ENCODE data around the gene CACNB2.

Gene CACNB2

DNA sequence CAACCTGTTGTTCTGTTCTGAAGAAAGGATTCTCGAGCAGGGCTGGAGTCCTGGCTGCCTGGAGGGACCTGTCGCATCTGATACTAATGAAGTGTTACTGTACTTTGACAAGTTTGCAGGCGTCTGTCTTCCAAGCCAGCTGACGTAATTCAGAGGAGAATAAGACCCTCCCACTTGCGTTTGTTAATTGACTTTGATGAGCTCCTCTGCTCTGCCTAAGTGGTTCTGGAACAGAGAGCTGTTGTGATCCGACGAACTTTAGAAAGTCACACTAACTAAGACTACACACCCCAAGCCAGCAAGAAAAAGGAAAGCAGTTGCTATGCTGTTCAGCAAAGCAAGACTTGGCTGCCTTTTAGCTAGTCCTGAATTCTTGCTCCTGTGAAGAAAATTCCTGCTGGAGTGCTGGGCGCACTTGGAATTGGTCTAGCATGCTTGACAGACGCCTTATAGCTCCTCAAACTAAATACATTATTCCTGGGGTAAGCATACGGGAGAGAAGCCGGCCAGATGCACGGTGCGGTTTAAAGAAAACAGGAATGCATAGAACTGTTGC is 200.3 kb downstream of the CACNB2 start:
- DNase-seq (ENCODE audit: low read depth): no peak

DNA sequence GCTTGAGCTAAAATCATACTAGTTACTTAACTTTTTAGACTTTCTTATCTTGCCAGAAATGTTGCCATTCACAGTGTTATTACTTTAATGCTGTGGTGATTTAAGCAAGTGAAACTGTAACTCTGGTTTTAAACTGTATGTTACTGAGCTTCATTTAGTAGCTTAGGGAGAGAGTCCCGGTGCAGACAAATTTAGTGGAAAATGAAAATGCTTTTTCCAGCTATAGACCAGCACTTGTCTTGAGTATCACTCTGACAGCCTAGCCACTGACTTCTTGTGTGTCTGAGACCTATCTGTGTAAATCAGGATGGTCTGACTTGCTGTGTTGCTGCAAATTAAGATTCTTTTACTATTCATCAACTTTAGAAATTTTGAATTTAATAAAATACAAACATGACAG is 200.8 kb downstream of the CACNB2 start:
- DNase-seq (ENCODE audit: low read depth): no peak

DNA sequence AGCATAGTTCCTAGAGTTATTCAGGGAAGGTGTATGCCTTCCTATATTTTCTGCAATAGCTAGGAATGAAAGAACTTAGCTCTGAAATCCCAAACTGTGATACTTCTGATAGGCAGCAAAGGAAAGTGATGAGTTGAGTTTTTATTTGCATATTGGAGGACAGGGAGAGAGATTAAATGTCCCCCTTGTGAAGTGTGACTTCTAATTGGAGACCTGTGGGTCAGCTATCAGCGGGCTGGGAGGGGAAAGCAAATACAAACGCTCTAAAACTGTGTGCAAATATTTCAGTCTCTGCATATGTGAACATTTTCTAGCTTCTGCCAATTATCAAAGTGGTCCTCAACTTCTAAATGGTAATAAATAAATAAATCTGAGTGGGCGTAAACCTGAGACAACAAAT is 203.3 kb downstream of the CACNB2 start:
- DNase-seq (ENCODE audit: low read depth): no peak

DNA sequence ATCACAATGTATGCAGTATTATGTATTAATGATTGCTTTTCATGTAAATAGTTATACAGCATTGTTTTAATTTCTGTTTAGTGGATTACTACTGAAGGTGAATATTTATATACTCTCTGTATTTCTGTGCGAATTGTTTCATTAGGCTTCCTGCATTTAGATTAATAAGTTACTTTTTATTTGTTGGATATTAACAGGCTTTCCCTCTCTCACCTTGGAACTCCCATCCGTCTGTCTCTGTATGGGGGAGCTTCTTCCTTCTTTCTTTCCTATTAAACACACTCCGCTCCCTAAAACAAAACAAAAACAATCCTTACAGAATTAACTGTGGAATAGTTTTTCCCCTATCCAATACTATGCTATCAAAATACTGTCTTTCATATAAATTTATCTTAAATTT is 205.1 kb downstream of the CACNB2 start:
- no peak for DNase-seq (ENCODE audit: low read depth)

DNA sequence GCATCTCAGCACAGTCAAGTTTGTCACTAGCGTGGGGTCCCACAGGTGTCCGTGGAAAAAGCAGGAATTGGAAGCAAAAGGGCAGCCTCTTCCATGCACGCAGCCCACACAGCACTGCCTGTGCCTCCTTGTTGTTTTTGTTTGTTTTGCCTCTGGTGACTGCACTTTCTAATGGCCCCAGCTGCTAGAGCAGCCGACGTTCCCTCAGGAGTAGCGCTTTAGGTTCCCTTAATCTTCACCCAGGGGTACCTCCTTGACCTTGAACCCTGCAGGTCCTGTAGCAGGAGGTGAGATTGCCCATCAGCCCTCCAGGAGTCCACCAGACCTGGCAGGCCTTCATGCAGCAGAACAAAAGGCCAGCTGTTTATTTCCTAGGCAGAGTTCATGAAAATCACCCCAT is 210.1 kb downstream of the CACNB2 start:
- DNase-seq (ENCODE audit: low read depth): no peak

DNA sequence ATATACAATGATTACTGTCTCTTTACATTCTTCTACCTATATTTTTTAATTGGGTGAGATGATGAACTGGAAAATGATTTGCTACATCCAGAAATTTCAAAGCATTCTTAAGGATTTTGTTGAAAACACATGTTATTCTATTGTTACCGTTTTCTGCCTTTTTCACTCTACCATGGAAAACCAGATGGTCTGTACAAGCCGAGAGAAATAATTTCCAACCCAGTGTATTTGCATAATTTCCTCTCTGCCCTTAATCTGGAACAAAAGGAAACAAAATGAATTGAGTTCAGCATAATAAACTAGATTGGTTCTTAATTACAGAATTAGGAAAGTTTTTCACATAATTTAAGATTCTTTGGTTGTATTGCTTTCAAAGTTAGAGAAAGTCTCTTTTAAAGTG is 211.2 kb downstream of the CACNB2 start:
- no peak for DNase-seq (ENCODE audit: low read depth)

DNA sequence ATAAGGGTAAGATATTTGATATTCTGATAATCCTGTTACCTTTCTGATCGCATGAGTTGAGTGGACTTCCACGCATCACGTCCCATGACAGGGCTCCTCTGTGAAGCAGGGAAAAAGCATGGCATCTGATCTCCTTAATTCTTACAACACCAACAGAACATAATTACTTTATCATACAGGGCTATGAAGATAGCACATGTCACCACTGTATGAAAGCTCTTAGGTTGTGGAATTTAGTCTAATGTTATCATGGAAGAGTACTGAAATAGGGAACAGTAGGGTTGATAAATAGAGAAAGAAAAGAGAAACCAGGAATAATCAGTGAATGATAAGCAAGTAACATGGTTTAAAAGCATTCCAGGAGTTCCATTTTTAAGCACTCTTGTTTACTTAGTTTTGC is 212.0 kb downstream of the CACNB2 start:
- DNase-seq (ENCODE audit: low read depth): no peak

DNA sequence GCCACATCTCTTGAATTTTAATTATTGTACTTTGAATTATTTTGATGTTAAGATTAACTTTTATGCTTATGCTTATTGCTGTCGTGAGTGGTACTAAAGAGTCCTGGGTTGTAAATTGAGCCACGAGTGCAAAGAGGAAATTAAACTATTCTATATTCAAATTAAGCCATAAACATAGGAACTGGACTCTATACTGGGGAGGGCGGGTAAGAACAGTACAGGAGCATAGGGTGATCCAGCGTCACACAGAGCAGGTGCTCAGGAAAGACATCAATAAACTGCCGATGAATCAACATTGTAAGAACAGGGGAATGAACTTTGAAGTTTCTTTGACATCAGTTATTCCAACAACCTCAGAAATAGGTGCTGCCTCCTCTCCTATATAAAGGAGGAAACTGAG is 219.6 kb downstream of the CACNB2 start:
- no peak for DNase-seq (ENCODE audit: low read depth)

DNA sequence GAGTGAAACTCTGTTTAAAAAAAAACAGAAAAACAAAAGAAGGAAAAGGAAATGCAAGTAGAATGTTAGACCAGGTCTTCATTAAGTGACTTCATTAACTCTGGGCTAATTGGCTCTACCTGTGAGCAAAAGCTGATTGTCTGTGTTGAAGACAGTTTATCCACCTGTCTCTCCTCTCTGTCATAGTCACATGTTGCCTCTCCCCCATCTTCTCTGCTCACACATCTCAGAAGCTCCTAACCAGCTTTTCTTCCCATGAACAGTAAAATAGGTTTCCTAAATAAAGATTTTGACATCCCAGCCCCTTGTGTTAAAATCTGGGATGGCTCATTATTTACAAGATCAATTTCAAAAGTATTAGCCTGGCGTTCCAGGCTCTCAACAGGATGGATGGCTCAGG is 222.7 kb downstream of the CACNB2 start:
- DNase-seq (ENCODE audit: low read depth): no peak

DNA sequence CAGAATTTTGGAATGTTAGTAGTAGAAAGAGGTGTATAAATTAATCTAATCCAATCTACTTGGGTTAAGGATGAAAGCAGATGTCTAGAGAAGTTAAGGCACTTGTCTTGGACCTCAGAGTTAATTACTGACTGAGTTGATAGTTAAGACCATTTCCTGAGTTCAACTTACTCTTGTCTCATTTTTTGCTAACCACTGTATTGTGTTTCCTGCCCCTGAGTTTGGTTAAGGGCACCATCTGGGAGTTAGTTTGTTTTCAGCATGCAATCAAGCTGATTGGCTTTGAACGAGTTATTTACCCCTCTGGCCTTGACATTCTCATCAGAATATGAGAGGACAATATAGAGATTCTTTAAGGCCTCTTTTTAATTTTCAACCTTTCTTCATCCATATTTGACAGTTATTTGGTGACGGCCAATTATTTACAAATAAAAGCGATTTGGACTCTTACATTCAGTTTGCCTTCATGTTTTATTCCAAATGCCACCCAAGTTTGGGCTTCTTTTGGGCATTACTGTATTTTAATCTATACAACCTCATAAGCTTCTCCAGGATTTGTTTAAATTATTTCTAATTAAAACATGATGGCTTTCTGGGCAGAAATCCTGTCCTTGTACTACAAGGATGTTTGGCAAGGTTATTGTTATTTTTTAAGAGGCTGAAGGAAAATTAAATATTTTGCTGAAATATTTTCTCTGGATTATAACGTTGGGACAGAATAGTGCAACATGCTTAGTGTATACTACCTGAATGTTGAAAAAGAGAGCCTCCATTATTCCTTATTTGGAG is 225.0 kb downstream of the CACNB2 start:
- no peak for DNase-seq (ENCODE audit: low read depth)

DNA sequence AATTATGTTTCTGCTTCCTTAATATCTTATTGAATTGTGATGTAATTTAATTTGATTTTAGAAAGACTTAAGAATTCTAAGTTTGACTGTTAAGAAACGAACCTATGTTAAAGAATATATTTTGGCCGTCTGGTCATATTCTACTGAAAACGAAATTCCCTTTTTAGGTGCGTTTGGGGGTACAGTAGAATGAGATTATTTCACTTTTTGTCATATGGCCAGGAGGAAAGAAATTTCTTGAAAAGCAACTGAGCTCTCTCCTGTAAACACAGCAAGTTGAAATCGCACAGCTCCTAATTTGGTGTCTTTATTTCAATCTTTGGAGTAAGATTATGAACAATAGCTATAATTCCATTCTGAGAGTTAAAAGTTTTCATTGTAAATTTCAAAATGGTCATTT is 227.6 kb downstream of the CACNB2 start:
- no peak for DNase-seq (ENCODE audit: low read depth)

DNA sequence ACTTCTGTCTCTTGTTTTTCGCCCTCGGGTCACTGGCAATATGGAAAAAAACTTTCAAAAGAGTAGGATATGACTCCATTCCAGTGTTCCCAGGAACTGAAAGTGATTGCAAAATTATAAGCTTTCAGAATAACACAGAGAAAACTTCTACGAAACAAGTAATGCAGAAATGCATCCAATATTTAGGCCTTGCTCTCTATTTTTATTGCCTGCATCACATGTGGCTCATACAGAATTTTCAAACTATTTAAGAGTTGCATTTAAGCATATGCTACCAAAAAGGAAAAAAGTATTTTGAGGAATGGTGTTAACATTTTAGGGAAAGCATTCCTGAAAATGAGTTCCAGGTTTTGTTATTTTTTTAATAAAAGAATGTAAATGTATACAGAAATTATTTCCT is 228.0 kb downstream of the CACNB2 start:
- DNase-seq (ENCODE audit: low read depth): no peak

DNA sequence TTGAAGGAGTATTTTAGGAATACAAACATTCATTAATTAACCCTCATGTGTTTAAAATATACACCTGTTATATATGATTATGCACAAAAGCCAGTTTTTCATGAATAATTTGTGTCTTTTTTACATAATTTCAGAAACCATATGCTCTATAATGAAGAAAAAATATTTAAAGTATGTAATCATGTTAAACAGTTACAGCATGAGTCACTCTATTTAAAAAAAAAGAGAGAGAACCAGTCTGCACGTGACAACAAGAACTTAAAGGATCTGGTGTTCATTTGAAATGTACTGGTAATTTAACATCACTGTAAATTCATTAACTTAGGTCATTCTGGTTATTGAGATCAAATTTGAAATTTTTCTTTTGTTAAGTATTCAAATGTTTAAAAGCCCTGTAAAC is 228.5 kb downstream of the CACNB2 start:
- DNase-seq (ENCODE audit: low read depth): no peak

DNA sequence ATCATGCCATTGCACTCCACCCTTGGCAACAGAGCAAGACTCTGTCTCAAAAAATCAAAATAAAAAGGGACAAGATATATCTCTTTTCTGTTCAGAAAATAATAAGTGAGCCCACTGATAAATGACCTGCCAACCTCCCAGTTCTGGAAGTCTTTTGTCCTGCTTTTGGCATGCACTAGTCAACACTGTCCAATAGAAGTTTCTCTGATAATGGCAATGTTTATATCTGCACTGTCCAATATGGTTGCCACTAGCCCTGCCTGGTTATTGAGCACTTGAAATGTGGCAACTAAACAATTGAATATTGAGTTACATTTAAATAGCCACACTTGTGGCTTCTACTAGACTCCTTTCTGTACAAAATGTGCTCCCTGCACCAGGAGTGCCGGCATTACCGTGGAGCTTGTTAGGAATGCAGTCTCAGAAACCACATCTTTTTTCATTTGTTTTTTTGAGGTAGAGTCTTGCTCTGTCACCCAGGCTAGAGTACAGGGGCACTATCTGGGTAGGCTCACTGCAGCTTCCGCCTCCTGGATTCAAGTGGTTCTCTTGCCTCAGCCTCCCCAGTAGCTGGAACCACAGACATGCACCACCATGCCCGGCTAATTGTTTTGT is 229.7 kb downstream of the CACNB2 start:
- DNase-seq (ENCODE audit: low read depth): no peak

DNA sequence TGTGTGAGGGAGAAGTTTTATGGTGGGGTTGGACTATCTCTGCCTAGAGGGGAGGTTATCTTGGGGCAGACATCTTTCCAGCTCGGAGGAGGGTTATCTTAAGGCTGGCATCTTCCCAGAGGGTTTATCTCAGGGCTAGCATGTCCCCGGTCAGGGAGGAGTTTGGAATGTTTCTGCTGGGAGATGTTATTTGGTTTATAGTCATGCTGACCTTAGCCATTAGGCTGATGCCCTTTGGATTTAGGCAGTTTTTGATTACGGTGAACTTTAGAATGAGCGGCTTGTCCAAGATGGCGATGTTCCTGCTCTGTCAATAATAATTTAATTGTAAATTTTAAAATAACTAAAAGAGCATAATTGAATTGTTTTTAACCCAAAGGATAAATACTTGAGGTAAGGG is 236.4 kb downstream of the CACNB2 start:
- DNase-seq (ENCODE audit: low read depth): no peak

DNA sequence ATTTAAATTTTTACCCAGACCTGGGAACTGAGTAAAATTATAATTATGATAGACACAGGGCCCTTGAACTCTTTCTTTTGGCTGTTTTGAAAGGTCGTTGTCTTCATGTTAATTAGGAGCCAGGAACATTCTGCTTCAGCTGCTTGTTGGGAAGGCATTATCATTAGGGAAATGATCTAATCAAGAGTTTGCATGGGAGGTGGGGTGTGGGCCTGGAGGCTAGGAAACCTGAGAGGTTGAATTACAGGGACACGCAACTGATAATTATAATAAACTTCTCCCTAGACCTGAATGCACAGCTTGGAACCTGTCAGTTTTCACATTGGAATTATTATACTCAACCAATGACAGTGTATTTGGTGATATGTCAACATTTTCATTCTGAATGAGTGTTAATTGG is 237.7 kb downstream of the CACNB2 start:
- no peak for DNase-seq (ENCODE audit: low read depth)

DNA sequence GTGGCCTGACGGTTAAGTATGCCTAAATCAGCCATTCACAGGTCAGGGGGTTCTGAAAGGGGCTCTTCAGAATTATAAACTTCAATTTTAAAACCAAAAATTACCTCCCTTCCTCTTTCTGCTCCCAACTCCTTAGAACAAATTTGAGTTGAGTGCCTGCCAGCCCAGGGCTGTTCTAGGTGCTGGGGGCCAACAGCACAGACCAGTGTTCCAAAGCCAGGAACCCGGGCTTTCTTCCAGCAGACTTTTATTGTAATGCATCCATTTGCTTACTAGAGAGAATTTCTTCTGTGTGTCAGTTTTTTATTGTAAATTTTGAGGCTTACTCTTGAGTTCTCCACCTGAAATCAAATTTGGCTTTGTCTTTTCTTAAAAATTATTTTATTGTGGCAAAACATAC is 238.5 kb downstream of the CACNB2 start:
- DNase-seq (ENCODE audit: low read depth): no peak

DNA sequence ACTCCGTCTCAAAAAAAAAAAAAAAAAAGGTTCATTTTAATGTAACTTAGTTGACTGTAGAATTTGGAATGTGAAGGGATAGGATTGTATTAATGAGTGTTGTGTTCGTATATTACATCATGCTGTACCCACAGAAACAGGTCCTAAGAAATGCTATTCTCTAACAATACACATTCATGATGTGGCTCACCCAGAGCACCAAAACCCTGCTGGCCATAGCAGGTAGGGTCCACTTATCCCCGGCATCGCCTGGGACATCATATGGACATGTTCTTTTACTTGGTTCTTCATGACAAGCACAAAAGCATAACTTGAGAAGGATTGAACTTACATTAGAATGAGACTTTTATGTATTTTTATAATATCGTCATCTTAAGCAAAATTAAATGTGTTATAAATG is 241.5 kb downstream of the CACNB2 start:
- DNase-seq (ENCODE audit: low read depth): no peak

DNA sequence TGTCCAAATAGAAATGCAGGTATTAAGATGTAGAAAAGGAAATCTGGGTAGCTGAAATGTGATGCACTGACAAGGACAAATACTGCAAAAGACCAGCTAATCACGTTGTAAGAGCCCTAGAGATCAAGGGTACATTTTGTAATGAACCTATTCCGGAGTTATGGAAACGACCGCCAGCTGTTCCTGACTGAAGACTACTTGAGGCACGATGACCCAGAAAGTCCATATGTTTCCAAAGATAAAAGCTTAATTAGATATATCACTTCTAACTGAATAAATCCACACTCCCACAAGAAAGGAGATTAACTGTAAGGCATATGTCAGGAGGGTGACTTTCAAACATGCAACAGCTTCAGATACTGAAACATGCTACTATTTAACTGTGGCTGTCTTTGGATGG is 257.7 kb downstream of the CACNB2 start:
- no peak for DNase-seq (ENCODE audit: low read depth)

DNA sequence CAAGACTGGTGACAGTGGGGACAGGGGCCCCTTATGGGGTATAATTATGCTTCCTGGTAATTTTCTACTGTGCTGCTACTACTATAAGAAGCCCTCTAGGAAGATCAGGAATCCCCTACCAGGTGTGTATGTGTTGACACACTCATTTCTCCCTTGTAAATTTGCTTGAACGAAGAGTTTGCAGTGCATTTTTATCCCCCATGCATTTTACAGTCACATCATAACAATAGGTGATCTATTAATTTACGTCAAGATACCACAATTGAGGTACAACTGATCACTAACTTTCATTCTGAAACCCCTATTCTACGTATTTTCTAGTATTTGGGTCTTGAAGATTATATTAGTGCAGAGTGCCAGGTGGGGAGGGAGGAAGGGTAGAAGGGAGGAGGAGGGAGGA is 258.9 kb downstream of the CACNB2 start:
- no peak for DNase-seq (ENCODE audit: low read depth)

DNA sequence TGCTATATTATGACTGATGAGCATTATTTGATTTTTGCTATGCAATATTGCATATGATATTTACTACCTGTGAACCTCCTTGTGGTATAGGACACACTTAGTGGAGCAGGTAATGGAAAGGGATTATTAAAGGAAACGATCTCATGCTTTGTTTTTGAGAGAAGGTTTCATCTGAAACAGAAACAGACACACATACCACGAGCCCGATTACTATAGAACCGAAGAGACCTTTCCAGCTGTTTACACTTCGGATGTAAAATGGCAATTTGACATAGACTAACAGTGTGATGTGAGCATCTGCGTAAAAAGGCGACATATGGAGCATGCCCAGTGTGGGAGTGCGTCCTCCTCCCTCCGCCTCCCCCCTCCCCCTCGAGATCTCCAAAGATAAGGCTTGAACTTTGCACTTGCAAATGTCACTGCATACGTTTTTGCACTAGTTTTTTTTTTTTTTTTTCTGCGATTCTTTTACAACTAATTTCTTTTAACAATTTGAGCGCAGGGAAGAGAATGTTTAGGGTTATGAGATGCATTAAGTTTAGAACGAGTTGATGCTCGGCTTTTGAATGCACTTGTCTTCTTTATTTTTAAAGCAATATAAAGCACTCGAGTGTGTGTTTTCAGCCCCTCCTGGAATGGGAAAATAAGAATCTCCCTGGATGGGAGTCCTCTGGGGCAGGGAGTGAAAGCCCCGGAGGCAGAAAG is 260.1 kb downstream of the CACNB2 start:
- DNase-seq (ENCODE audit: low read depth): no peak

DNA sequence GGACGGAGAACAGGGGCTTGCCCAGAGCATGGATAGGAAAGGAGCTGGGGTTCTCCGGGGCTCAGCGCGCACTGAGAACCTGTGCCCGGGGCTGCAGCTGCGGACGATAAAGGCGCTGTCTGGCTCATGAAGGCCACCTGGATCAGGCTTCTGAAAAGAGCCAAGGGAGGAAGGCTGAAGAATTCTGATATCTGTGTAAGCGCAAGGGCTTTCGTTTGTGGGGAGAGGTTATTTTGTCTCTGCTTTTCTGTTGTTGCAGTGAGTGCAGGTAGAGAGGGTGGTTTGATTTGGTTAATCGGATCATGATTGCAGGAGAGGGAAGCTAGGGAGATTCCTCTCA is 260.7 kb downstream of the CACNB2 start:
- no peak for DNase-seq (ENCODE audit: low read depth)

Measured in activated gamma-delta T cell treated with anti-CD3 and anti-CD28 coated beads, Interleukin-2, amount 50 U/mL, for 16 hours (primary cell).